KBM-7 (cell line): ENCODE results near the gene DNAJA3.

Experiments used
- DNase-seq: peaks from one replicate; pipeline ENCODE4 v3.0.0-alpha.2; 2015
- in situ Hi-C: fragments of 300-500 bp; cut with MboI; formaldehyde crosslinking; loops from 2 replicates; pipeline ENCODE4 v1.14.3; 2020; ENCODE audit warnings: low sequenced_read_pairs, low pct_unique_long_range_greater_than_20kb, mixed read lengths

The DNAJA3 gene

DNA sequence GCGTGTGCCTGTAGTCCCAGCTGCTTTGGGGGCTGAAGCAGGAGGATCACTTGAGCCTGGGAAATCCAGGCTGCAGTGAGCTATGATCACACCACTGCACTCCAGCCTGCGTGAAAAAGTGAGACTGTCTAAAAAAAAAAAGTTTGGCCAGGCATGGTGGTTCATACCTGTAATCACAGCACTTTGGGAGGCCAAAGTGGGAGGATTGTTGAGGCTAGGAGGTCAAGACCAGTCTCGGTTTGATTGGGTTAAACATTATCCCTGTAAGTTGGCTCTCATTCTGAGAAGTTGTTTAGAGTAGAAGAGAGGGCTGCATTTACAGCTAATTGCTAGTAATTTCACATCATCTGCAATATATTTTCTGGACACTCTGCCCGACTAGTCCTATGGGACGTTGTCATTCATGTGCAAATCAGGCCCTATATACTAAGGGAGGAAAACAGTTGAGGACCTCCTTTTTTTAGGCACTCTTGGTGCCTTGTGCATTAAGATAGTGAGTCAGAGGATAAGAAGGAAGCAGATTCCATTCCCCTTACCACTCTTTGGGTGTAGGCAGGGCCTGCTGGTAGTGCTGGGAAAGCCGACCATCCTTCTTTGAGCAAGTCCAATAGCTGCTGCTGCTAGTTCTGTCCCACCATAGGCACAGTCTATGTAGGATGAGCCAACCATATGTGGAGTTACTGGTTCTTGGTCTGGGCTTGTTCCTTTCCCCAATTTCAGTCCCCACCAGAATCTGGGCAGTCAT lies 69.2 kb downstream of the DNAJA3 start:
- no peak for DNase-seq
- in situ Hi-C loops, result no loop called here

DNA sequence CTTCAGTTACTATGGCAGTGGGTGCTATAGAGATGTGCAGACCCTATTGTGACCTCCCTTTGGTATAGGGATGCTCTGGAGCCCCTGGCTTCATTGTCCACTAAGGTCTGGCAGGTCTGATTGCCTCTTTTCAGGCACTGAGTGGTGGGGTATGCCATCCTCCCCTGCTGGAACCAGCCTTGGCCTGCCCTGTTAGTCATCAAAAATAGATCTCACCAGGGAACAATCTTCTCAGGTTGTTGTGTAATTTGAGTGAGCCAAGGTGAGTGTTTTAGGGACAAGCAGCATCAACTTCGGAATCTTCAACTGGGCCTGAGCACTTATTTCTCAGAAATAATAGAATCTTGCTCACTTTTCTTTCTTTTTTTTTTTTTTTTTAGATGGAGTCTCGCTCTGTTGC lies 70.1 kb downstream of the DNAJA3 start:
- in situ Hi-C loops, result no loop called here
- no peak for DNase-seq

DNA sequence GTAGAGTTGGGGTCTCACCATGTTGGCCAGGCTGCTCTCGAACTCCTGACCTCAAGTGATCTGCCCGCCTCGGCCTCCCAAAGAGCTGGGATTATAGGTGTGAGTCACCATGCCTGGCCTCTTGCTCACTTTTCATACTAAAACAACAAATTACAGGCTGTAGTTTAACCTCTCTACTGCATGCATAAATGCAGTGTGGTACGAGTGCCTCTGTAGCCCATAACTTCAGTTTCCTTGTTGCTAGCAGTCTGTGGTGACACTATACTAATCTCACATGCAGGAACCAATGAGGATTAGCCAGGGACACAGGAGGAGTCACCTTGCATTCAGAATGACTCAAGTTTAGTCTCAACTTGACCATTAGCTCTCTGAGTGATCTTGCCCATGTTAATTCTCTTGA lies 70.6 kb downstream of the DNAJA3 start:
- in situ Hi-C loops, result no loop called here
- DNase-seq, result no peak

DNA sequence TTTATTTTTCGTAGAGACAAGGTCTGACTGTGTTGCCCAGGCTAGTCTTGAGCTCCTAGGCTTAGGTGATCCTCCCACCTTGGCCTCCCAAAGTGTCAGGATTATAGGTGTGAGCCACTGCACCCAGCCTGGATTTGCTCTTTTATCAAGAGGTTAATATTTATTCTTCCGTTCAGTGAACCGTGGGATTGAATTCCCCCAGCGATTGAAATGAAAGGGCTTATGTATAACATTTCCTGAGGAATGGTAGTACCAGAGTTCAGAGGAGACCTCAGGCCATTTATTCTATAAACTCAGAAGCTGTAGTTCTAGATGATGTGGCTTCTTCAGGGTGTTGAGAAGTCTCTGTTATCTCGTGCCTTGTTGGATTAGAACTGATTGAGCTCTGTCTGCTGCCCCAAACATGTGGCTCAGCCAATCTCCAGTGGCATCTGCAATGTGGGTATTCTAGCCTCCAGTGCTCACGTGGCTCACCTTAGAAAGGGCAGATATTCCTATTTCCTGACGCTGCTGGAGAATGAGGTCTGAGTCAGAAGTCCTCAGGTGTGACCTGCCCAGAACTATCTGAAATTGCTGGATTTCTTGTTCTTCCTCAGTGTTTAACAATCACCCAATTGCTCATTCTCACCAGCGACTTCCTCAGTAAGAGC lies 73.0 kb downstream of the DNAJA3 start:
- in situ Hi-C loops, result no loop called here
- DNase-seq, result no peak

DNA sequence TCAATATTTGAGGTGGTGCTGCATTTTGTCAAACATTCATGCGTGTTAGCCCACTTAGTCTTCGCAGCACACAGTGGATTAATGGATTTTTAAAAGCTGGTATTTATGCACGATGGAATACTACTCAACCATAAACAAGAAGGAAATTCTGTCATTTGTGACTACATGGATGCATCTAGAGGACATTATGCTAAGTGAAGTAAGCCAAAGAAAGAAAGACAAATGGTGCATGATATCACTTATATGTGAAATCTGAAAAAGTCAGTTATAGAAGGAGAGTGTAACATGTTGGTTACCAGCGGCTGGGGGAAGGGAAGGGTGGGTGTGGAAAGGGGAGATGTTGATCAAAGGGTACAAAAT lies 73.5 kb downstream of the DNAJA3 start:
- in situ Hi-C loops, result no loop called here
- DNase-seq, result no peak

DNA sequence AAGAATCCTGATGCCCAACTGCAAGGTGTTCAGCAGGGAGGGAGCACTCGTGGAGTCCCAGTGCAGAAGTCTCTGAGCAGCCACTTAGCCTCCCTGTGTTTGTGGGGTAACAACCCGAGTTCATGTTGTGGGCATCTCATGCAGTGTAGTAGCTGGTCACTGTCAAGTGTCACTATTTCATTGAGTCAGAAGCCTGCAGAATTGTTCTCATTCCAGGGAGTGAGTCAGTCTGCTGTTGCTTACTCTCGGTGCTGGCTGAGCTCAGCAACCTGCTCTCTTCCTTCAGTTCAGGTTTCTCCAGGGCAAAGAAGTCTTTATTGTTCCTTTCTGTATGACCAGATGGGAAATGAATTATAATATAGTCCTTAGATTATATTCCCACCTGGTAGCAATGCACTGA lies 74.6 kb downstream of the DNAJA3 start:
- in situ Hi-C loops, result no loop called here
- DNase-seq, result no peak

DNA sequence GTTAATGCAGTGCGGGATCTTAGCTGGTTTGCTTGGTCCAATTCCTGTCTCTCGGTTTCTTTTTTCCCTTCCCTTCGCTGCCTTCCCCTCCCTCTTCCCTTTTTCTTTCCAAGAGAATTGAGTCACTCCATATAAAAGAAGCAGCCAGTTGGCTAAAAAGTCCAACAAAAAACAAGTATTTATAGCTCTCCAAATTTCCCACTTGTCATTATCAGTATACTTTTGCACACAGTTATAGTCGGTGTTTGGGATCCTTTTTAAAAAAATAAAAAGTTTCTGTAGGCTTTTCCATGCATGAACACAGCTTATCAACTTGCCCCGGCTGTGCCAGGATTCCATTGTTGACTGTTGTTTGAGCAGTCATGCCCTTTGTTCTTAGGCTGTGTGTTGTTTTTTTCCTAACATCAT lies 75.4 kb downstream of the DNAJA3 start:
- in situ Hi-C loops, result no loop called here
- DNase-seq, result no peak

DNA sequence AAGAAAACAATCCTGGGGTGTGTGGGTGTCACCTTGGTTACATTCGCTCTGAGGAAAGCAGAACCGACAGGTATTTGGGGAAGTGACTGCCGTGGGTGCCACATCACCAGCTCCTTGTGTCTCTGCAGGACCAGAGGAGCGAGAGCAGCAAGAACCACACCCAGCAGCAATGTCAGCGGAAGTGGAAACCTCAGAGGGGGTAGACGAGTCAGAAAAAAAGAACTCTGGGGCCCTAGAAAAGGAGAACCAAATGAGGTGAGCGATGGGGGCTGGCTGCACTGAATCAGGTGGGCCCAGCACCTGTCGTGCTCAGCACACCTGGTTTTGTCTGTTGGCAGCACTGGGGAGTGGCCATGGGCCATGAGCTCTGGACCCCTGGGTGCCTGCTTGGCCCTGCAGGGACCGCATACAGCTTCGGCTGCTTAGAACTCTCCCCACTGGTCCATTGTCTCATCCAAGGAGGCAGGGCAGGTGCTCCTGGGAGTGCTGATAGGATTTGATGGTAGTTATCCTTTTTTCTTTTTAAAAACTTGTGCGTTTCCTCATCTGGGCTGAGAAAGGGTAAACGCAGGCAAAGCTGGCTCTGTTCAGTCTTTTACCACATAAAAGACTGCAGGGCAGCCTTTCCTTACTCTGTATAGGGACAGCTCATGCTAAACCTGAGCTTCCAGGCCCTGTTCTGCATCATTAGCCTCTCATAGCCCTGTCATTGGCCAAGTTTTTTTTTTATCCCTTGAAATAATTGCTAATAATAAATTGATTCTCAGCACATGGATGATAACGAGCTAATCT lies 79.9 kb downstream of the DNAJA3 start:
- DNase-seq, result peak; percentile 91
- in situ Hi-C loops, result no loop called here
